Transverse colon (tissue), 4 donors: ENCODE data around the gene DENND1A. TPM values are rescaled to one million over a fixed set of nuclear protein-coding genes. Genes with fewer than 3 reads are reported as not detected.
"Not testable (repeated sequence)": the region's sequence is repeated elsewhere in the genome, so short reads cannot be mapped to it uniquely, and the experiment has no call there.

ENCODE experiments used
- DNase-seq: peaks from one replicate; pipeline ENCODE4 v3.0.0-alpha.2; 2019
- H3K27ac ChIP-seq, 4 donors: fragments of 200-600 bp; sonication (generic); 2 replicates each; pipeline ENCODE4 v1.5.1; 2016 to 2018; ENCODE audit warnings: inconsistent platforms in 4 of 4
- H3K27me3 ChIP-seq: fragments of 200-600 bp; sonication (generic); 2 replicates; pipeline ENCODE4 v1.5.1; 2017; ENCODE audit warnings: inconsistent platforms
- H3K36me3 ChIP-seq, 4 donors: fragments of 200-600 bp; sonication (generic); 2 replicates each; pipeline ENCODE4 v1.5.1; 2017 to 2019; ENCODE audit warnings: inconsistent platforms in 4 of 4
- H3K4me1 ChIP-seq, 4 donors: fragments of 200-600 bp; sonication (generic); 2 replicates each; pipeline ENCODE4 v1.5.1; 2017 to 2020; ENCODE audit warnings: inconsistent platforms in 4 of 4
- H3K4me3 ChIP-seq, 4 donors: fragments of 200-600 bp; sonication (generic); 1 replicate in 1 of 4; 2 replicates in 3 of 4; pipeline versions ENCODE4 v1.5.1 to v1.6.1; 2017 to 2019; ENCODE audit warnings: inconsistent platforms in 4 of 4
- H3K9me3 ChIP-seq, 2 donors: fragments of 200-600 bp; sonication (generic); 2 replicates each; pipeline ENCODE4 v1.5.1; 2017 to 2019; ENCODE audit warnings: inconsistent platforms in 2 of 2
- EP300 ChIP-seq: sonication (generic); formaldehyde crosslinking; IDR thresholded peaks from one replicate; pipeline ENCODE4 v1.6.1; 2017; ENCODE audit warnings: antibody characterized with exemption, low read depth
- POLR2A ChIP-seq: fragments of 450-650 bp; IDR thresholded peaks from one replicate; pipeline ENCODE4 v1.6.1; 2016; ENCODE audit warnings: antibody characterized with exemption, mild to moderate bottlenecking, moderate library complexity
- POLR2AphosphoS5 ChIP-seq, 3 donors: sonication (generic); formaldehyde crosslinking; IDR thresholded peaks; one replicate each; pipeline ENCODE4 v1.6.1; 2016; ENCODE audit warnings: antibody characterized with exemption in 3 of 3
- WGBS, 2 donors: methylation state at CpG; one replicate each; pipeline ENCODE4 v1.1.5; 2018; ENCODE audit warnings: low coverage in 1 of 2; 5-methylcytosine and 5-hydroxymethylcytosine counted together
- in situ Hi-C, 4 donors: fragments of 200-750 bp; cut with MboI; loops; one replicate each; pipeline versions ENCODE4 v1.15.0 to v1.15.1; 2017; ENCODE audit warnings: low sequenced_read_pairs in 3 of 4, low pct_ligation_motif_present in 1 of 4, low pct_unique_long_range_greater_than_20kb in 1 of 4
- intact Hi-C: fragments of 100-400 bp; cut with DNase I; formaldehyde crosslinking; loops from one replicate; pipeline ENCODE4 v1.15.1; 2023; ENCODE audit warnings: low total_unique reads
- total RNA-seq, 4 donors: library from RNA; depleted of rRNA; stranded (reverse); fragments of >200 nt; gene quantifications; one replicate each; pipeline ENCODE4 v1.1.0, GENCODE V29; 2016
- TF ChIP-seq, protein P1 (sequence below), 5 experiments: fragments of 200-600 bp in 3 of 5; fragments of 450-650 bp in 2 of 5; sonication (generic) in 3 of 5; IDR thresholded peaks; 1 replicate in 2 of 5; 2 replicates in 3 of 5; pipeline ENCODE4 v1.5.1; 2016 to 2017; ENCODE audit warnings: antibody characterized with exemption in 5 of 5, inconsistent platforms in 3 of 5, mild to moderate bottlenecking in 2 of 5, moderate library complexity in 1 of 5

The DENND1A gene
- total RNA-seq, 4 donors from 2014 or later = 12.5 to 78.6 (median 40.0) TPM

DNA sequence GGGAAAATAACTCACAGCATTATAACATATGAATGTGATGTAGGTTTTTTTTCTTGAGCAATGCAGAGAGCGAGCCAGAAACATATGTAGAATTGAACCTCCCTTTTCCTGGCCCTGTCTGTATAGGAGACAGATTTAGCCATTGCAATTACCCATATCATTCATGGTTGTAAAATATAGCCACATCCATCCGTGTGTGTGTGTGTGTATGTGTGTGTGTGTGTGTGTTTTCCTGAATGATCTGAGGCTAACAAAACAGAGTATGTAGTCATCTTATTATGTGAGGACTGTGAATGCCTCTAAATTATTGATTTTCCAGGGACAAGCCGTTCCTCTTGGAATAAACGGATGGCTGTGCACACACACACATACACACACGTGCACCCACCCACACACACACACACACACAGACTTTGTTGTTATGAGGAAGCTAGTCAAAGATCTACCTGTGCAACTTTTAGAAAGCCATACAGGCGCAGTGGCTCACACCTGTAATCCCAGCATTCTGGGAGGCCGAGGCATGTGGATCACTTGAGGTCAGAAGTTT lies 11.7 kb upstream of the DENND1A start:
- no peak overlapping the region for H3K4me3 ChIP-seq
- H3K27ac ChIP-seq = no peak overlapping the region
- no peaks in the 10 kb centered on the region for H3K9me3 ChIP-seq
- intact Hi-C loops (no loop called here), in situ Hi-C loops (no loop called here)
- DNase-seq = peak; percentile 38
- 59 to 88% methylated on average over 3 to 7 of the region's 7 CpGs for WGBS, 2 donors
- no peaks in the 10 kb centered on the region for H3K36me3 ChIP-seq
- H3K27me3 ChIP-seq = peaks cover 8% of the 10 kb centered on the region
- no peak for TF ChIP-seq POLR2A
- TF ChIP-seq POLR2AphosphoS5 (IDR thresholded peaks at IDR 0.05) = no peak
- TF ChIP-seq EP300 = no peak
- TF ChIP-seq, protein P1, sequence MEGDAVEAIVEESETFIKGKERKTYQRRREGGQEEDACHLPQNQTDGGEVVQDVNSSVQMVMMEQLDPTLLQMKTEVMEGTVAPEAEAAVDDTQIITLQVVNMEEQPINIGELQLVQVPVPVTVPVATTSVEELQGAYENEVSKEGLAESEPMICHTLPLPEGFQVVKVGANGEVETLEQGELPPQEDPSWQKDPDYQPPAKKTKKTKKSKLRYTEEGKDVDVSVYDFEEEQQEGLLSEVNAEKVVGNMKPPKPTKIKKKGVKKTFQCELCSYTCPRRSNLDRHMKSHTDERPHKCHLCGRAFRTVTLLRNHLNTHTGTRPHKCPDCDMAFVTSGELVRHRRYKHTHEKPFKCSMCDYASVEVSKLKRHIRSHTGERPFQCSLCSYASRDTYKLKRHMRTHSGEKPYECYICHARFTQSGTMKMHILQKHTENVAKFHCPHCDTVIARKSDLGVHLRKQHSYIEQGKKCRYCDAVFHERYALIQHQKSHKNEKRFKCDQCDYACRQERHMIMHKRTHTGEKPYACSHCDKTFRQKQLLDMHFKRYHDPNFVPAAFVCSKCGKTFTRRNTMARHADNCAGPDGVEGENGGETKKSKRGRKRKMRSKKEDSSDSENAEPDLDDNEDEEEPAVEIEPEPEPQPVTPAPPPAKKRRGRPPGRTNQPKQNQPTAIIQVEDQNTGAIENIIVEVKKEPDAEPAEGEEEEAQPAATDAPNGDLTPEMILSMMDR (IDR thresholded peaks at IDR 0.05) = no peak
- H3K4me1 ChIP-seq = peaks cover 0 to 10% (median 2%) of the 10 kb centered on the region in 4 donors

DNA sequence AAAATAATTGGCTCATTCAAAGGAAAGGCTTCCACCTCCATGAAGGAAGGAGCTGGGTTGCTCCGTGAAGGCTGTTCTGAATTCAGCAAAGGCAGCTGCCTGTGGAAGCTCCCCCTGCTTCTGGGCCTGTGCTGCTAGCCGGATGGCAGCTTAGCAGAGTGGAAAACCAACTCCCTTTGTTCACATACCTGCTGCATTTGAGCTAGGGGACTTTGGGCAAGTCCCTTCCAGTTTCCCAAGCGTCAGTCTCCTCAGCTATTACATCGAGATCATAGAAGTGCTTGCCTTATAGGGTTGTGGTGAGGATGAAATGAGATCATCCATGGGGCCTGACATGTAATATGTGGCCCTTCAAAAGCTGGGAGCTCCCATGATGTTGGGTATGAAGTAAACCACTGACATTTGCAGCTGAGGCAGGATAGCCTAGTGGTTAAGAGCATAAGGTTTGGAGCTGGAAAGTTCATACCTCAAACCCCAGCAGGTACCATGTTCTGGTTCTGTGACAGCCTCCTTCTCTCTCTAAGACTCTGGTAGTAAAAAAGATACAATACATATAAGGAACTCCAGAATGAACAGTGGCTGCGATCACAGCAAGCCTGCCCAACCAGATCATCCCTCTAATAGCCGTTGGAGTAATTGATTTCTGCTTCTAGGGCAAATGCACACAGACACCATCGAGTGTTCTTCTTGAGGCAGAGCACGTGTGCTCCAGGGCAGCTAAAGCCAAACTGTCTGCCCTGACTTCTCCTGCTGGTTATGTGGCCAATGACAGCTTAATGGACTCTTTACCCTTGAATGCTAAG lies 11.0 kb upstream of the DENND1A start:
- H3K27me3 ChIP-seq = peaks cover 15% of the 10 kb centered on the region
- H3K4me3 ChIP-seq = no peak overlapping the region
- H3K27ac ChIP-seq = no peak overlapping the region
- intact Hi-C loops (no loop called here), in situ Hi-C loops (no loop called here)
- H3K9me3 ChIP-seq = no peaks in the 10 kb centered on the region
- H3K4me1 ChIP-seq = peaks cover 0 to 9% (median 2%) of the 10 kb centered on the region in 4 donors
- TF ChIP-seq, protein P1 (IDR thresholded peaks at IDR 0.05) = no peak
- TF ChIP-seq EP300 (no peak), POLR2A (no peak), POLR2AphosphoS5 (IDR thresholded peaks at IDR 0.05) (no peak)
- no peaks in the 10 kb centered on the region for H3K36me3 ChIP-seq
- 74 to 100% methylated on average over 2 to 8 of the region's 8 CpGs for WGBS, 2 donors
- no peak for DNase-seq

DNA sequence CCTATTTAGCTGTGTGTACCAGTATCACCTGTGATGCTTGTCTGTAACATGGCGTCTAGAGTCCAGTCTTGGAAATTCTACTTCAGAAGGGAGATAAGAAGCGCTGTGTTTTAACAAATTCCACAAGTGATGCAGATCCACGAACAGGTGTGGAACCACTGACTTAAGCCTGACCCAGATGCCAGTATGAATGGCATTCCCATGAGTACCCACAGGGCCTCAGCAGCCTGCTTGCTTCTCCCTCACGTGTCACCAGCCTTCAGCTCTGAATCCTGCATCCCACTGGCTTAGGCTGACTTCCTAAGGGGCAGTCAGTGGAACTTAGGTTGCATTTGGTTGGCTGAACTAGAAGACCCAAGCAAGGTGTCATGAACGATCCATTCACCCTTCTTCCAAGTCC lies 8.5 kb upstream of the DENND1A start:
- in situ Hi-C loops = no loop called here
- no peak for DNase-seq
- no peak overlapping the region for H3K27ac ChIP-seq
- no peaks in the 10 kb centered on the region for H3K36me3 ChIP-seq
- H3K9me3 ChIP-seq = no peaks in the 10 kb centered on the region
- peaks cover 16% of the 10 kb centered on the region for H3K27me3 ChIP-seq
- peaks cover 0 to 12% (median 2%) of the 10 kb centered on the region in 4 donors for H3K4me1 ChIP-seq
- H3K4me3 ChIP-seq = no peak overlapping the region
- TF ChIP-seq POLR2AphosphoS5 (IDR thresholded peaks at IDR 0.05) = no peak
- intact Hi-C loops = no loop called here
- WGBS, 2 donors = 94% methylated on average over 5 of the region's 5 CpGs; no CpG with 5 or more reads in 1 of the 2 donors

DNA sequence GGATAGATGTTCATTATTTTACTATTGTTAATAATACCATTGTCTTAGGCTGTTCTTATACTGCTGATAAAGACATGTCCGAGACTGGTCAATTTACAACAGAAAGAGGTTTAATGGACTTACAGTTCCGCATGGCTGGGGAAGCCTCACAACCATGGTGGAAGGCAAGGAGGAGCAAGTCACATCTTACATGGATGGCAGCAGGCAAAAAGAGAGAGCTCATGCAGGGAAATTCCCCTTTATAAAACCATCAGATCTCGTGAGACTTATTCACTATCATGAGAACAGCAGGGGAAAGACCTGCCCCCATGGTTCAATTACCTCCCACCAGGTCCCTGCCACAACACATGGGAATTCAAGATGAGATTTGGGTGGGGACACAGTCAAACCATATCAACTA lies 6.6 kb upstream of the DENND1A start:
- H3K4me3 ChIP-seq, intact Hi-C loops, H3K27ac ChIP-seq, H3K36me3 ChIP-seq, H3K4me1 ChIP-seq, DNase-seq, in situ Hi-C loops, H3K9me3 ChIP-seq: not testable (repeated sequence)
- peaks cover 16% of the 10 kb centered on the region for H3K27me3 ChIP-seq
- 67 to 89% methylated on average over 2 to 3 of the region's 3 CpGs for WGBS, 2 donors

DNA sequence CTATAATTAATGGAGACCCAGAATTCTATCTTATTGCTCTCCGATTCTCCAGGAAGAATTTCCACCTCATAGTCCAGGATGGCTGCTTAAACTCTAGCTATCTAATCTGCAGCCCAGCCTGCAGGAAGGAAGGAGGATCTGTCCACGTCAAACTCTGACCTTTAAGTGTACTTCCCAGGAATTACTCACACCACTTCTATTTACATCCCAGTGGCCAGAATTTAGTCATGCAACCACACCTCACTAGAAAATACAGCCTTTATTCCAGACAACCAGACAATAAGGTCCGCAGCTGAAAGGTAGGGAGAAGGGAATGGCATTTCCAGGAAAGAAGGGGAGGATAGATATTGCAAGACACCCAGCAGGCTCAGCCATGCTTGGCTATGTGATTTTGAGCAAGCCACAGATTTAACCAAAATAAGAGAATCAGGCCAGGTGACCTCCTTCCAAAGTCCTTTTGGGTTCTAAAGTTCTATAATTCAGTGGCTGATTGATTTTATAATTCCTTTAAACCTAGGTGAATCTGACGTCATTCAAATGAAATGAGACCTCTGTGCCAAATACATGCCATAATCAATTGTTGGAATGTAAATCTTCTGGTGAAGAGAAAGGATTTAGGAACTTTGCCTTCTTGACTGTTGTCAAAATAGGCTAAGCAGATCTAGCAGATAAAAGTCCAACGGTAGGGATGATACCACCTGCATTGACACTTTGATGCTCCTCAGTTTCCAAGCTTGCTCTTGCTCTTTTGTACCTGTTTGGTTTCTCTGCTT lies 3.7 kb upstream of the DENND1A start:
- TF ChIP-seq, protein P1 (IDR thresholded peaks at IDR 0.05) = peak in 2 of 5 experiments; percentile 22 to 25
- peak in 1 of 3 donors; percentile 36 for TF ChIP-seq POLR2AphosphoS5 (IDR thresholded peaks at IDR 0.05)
- no peak for TF ChIP-seq EP300
- H3K27ac ChIP-seq = peak overlapping the region in 1 of 4 donors; percentile 5
- 47% methylated on average over 5 of the region's 5 CpGs for WGBS, 2 donors

More for the DNA sequence above, 3.7 kb upstream of the DENND1A start:
- H3K9me3 ChIP-seq = no peaks in the 10 kb centered on the region
- intact Hi-C loops (no loop called here), in situ Hi-C loops (no loop called here)
- H3K4me1 ChIP-seq = peaks cover 4 to 18% (median 8%) of the 10 kb centered on the region in 4 donors
- no peak for DNase-seq
- no peak overlapping the region for H3K4me3 ChIP-seq
- H3K27me3 ChIP-seq = peaks cover 12% of the 10 kb centered on the region
- no peaks in the 10 kb centered on the region for H3K36me3 ChIP-seq
